ENCODE data around the gene PALB2.
A peak's percentile ranks its signal among the peaks of the same experiment; 100 is the strongest.

PALB2 gene

DNA sequence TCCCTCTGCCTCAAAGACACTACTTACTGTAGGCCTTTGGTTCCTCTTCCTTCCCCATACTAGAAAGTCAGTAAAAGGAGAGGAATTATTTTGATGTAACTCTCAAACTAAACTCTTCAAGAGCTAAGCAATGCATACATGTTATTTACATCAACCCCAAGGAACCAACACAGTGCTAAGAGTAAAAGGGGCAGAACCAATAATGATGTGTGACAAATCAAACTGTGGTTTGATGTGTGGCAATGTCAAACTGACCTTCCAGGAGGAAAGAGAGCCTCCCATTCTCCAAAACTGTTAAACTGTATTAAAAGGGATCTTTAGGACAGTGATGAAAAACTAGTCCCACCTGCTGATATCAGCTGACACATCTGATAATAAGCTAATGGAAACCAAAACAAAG is 60.7 kb downstream of the PALB2 start:
- DNase-seq: no peak

DNA sequence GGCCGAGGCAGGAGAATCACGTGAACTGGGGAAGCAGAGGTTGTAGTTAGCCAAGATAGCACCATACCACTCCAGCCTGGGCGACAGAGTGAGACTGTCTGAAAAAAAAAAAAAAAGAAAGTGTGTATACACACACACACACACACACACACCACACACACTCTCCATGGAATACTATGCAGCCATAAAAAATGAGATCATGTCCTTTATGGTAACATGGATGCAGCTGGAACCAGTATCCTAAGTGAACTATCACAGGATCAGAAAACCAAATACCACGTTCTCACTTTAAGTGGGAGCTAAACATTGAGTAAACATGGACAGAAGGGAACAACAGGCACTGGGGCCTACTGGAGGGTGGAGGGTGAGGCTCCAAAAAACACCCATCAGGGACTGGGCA is 61.7 kb downstream of the PALB2 start:
- DNase-seq: no peak

GRCh38 chr16:23578101-23578830 is 62.8 kb downstream of the PALB2 start:
- peak in 1 of 2 donors; percentile 70 for DNase-seq

DNA sequence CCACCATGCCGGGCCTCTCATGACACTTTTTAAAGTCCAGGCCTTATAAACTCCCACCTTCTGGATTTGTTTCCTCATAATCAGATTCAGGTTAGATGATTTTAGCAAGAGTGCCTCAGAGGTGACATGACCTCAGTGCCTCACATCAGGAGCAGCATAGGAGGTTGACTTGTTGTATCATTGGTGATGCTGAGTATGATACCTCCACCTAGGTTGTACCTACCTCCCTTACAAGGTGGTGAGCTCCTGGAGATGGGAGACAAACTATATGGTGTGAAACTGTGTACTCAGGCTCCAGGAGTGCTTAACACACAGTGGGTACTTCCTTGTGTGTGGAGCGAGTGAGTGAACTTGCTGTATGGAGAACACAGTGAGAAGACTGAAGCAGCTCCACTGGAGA is 63.6 kb downstream of the PALB2 start:
- DNase-seq: no peak

- DNase-seq: no peak
These were observed 65.3 kb downstream of the PALB2 start for GRCh38 chr16:23575834-23576233.

DNA sequence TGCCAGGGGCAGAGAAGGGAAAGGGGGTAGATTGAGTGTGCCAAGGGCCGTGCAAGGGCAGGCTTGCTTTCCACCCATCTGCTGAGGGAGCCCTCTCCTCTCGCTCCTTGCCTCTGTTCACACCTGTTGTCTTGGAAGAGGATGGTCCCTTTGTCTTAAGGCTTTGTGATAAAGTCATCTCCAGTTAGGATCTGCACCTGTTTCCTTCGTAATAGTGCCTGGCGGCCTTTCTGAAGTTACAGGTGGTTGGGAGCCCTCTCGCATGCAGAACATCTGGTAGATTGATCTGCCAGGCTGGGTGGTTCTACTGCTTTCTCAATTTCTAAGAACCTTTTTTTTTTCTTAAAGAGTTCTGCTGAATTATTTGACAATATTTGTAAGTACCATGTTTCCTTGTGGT is 67.3 kb downstream of the PALB2 start:
- DNase-seq: no peak

DNA sequence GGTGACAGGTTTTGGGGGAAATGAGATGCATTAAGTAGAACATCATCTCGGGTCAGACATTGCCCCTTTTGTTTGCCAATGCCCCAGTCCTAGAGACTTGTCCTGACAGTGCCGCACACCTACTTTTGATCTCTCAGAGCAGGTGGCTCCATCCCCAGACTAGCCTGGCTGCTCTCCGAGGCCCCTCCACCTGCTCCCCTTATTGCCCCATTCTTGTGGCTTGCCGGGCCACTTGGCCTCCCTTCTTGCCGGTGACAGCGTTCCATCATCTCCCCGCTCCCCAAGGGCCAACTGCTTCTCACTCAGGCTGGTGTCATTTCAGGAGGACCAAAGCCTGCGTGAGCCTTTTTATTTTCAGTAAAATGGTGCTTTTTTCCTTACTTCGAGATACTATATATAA is 68.7 kb downstream of the PALB2 start:
- no peak for DNase-seq

DNA sequence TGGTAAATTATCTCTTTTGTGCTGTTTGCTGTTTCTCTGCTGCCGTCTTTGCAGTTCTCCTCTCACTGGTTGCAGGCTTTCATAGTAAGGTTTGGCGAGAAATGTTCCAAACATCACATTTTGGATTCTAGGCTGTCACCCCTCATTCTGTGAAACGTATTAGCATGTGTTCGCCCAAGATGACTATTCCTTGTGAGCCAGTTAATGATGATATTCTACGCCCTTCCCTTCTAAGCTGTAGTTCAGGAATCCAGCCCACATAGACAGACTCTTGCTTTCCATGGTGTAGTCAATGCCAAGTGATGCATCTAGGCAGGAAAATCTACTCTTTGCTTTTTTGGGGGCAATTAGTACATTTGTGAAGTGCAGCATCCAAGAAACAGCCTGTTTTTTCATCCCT is 69.2 kb downstream of the PALB2 start:
- no peak for DNase-seq

DNA sequence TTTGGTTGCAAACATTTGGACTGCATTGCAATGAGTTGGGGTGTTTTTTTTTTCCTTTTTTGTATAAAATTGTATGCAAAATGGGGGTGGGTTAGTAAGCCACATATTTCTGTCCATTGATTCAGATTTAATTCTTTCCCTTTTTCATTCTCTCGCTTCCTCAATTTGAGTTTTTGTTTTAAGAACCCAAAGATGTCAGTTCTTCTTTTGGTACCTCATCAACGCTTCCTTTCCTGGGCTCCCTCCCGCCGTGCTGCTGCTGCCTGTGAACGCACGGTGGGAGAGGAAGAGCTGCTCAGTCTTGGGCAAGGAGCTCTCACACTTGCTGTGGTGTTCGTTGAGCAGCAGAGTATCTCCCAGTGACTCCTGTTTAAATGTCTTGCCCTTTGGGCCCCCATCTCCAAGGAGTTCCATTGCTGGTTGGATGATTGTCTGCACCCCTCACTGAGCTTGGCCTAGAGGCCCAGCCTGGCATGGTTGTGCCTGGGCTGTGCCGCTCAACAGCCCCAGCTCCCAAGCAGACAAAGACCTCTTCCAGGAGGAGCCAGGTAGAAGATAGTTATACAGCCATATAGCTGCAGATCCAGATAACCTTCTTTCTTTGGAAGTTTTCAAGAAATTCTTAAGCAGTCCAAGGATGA is 70.0 kb downstream of the PALB2 start:
- DNase-seq: peak; percentile 56 to 79

DNA sequence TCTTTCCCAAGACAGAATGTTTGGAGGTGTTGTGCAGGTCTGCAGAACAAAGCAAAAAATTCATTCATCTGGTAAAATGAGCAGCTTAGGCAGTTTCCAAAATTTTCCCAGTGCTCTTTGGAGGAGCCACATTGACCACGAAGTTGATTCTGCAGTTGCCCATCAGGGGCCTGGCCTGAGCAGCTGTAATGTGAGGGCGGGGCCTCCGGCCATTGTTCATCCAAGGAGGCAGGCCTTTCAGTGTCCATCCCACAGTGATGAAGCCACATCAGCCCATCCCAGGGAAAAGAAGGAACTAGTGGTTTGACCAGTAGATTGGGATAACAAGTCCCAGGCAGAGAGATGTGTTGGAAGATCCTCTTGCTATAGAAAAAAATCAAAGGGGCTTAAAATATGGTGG is 73.5 kb downstream of the PALB2 start:
- no peak for DNase-seq

GRCh38 chr16:23566724-23567123 is 74.4 kb downstream of the PALB2 start:
- DNase-seq: no peak

GRCh38 chr16:23564575-23565363 is 76.3 kb downstream of the PALB2 start:
- no peak for DNase-seq

GRCh38 chr16:23563186-23563585 is 77.9 kb downstream of the PALB2 start:
- DNase-seq: no peak

DNA sequence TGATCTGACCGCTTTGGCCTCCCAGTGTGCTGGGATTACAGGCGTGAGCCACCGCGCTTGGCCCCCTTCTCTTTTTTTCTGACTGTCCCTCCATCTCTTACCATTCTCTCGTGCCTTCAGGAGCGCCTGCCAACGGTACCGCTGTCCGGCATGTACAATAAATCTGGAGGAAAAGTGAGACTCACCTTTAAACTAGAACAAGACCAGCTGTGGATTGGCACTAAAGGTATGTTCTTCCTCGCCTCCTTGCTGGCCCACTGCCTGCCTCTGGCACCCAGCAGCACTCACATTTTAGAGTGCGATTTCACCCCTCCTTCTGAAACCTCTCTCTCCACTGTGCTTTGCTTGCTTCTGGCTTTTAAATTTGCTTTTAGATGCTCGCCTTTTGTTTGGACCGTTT is 78.6 kb downstream of the PALB2 start:
- DNase-seq: no peak

DNA sequence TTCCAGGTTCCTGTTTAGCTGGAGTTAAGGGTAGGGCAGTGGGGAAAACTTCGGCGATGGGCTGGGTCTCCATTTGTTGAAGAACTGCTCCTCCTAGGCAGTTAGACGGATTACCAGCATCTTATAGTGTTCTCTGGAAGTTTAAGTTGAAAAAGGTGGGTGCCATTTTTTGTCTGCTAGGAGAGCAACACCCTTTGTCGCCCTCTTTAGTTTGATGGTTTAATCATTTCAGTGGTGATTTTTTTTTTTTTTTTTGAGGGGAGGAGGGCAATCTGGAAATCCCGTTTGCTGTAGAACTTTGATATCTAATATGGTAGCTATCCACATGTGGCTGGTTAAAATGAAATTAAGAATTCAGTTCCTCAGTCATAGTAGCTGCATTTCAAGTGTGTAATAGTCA is 79.5 kb downstream of the PALB2 start:
- no peak for DNase-seq

- peak in 1 of 2 donors; percentile 40 for DNase-seq
These were observed 83.1 kb downstream of the PALB2 start for GRCh38 chr16:23557779-23558702.

- peak; percentile 98 to 99 for DNase-seq
These were observed 84.0 kb downstream of the PALB2 start, which contains the start of the genes EARS2 and UBFD1 for GRCh38 chr16:23556881-23557778. Gene EARS2, minus strand, starts transcription at chr16:23557350. Its CDS starts 7 bp downstream, at chr16:23557343. Gene UBFD1, plus strand, starts transcription at chr16:23557727. Its CDS starts 16 bp downstream, at chr16:23557743.

DNA sequence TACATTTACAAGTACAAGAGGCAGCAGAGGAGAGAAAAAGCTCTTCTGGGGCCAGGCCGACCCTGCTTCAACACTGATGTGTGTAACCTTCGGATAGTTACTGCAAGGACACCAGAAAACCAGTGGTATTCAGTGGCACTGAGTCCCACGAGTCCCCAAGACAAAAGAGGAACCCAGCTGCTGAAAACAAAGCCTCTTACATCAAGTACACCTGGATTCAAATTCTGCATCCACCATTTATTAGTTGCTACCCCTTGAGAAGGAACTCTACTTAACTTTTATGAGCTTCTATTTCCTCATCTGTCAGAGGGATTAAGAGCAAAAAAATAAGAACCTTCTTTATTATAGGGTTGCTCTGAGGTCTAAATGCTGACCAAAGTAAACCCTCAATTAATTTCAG is 86.6 kb downstream of the PALB2 start:
- no peak for DNase-seq

Data from inflammatory macrophage (primary cell).